ENCODE measurements around the gene ETV6. TPM values are rescaled to one million over a fixed set of nuclear protein-coding genes. Genes with fewer than 3 reads are reported as not detected.

Gene ETV6
- total RNA-seq, 1 experiment from 2014 or later: 89.1 TPM

- H3K4me1 Mint-ChIP-seq (ENCODE audit: low read depth, unreplicated experiment): peaks cover 70% of the 10 kb centered on the region
- peak overlapping the region; percentile 90 for H3K27ac Mint-ChIP-seq (ENCODE audit: unreplicated experiment)
- CTCF ChIA-PET: interaction anchor here (0.9 kb wide), 1 partner anchor 57 kb away, joined by 4 read pairs; no protein-coding TSS in a partner anchor
- peak overlapping the region; percentile 41 for H3K4me3 Mint-ChIP-seq (ENCODE audit: low read depth, unreplicated experiment)
- TF ChIP-seq, protein P1, sequence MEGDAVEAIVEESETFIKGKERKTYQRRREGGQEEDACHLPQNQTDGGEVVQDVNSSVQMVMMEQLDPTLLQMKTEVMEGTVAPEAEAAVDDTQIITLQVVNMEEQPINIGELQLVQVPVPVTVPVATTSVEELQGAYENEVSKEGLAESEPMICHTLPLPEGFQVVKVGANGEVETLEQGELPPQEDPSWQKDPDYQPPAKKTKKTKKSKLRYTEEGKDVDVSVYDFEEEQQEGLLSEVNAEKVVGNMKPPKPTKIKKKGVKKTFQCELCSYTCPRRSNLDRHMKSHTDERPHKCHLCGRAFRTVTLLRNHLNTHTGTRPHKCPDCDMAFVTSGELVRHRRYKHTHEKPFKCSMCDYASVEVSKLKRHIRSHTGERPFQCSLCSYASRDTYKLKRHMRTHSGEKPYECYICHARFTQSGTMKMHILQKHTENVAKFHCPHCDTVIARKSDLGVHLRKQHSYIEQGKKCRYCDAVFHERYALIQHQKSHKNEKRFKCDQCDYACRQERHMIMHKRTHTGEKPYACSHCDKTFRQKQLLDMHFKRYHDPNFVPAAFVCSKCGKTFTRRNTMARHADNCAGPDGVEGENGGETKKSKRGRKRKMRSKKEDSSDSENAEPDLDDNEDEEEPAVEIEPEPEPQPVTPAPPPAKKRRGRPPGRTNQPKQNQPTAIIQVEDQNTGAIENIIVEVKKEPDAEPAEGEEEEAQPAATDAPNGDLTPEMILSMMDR (IDR thresholded peaks at IDR 0.05; ENCODE audit: unreplicated experiment): no peak
- no TSS peak for BruUV-seq (replicated peaks)
- H3K36me3 Mint-ChIP-seq (ENCODE audit: insufficient read depth, unreplicated experiment): peaks cover 25% of the 10 kb centered on the region
- H3K27me3 Mint-ChIP-seq (ENCODE audit: unreplicated experiment): no peaks in the 10 kb centered on the region
- DNase-seq: no peak
- H3K9me3 Mint-ChIP-seq (ENCODE audit: low read depth, unreplicated experiment): no peaks in the 10 kb centered on the region
- intact Hi-C loops (cut with micrococcal nuclease; ENCODE audit: unreplicated experiment): loop anchor here (10.0 kb wide), 1 partner anchor 200 kb away; no protein-coding TSS in a partner anchor
Measured at GRCh38 chr12:11834931-11835330, 185.5 kb downstream of the ETV6 start.

GRCh38 chr12:11836282-11837151, 187.0 kb downstream of the ETV6 start:
- no peak for DNase-seq
- H3K27ac Mint-ChIP-seq (ENCODE audit: unreplicated experiment): no peak overlapping the region
- BruUV-seq (replicated peaks): no TSS peak
- CTCF ChIA-PET: no interaction called here
- peaks cover 2% of the 10 kb centered on the region for H3K9me3 Mint-ChIP-seq (ENCODE audit: low read depth, unreplicated experiment)
- peaks cover 32% of the 10 kb centered on the region for H3K36me3 Mint-ChIP-seq (ENCODE audit: insufficient read depth, unreplicated experiment)
- H3K4me1 Mint-ChIP-seq (ENCODE audit: low read depth, unreplicated experiment): peaks cover 86% of the 10 kb centered on the region
- H3K4me3 Mint-ChIP-seq (ENCODE audit: low read depth, unreplicated experiment): no peak overlapping the region
- TF ChIP-seq, protein P1 (IDR thresholded peaks at IDR 0.05; ENCODE audit: unreplicated experiment): no peak
- intact Hi-C loops (cut with micrococcal nuclease; ENCODE audit: unreplicated experiment): loop anchor here (10.0 kb wide), 1 partner anchor 198 kb away; no protein-coding TSS in a partner anchor
- no peaks in the 10 kb centered on the region for H3K27me3 Mint-ChIP-seq (ENCODE audit: unreplicated experiment)

- no TSS peak for BruUV-seq (replicated peaks)
- intact Hi-C loops (cut with micrococcal nuclease; ENCODE audit: unreplicated experiment): loop anchor here (10.0 kb wide), 1 partner anchor 197 kb away; no protein-coding TSS in a partner anchor
- peaks cover 2% of the 10 kb centered on the region for H3K9me3 Mint-ChIP-seq (ENCODE audit: low read depth, unreplicated experiment)
Measured at GRCh38 chr12:11837216-11837934, 187.9 kb downstream of the ETV6 start.

GRCh38 chr12:11838403-11838802, 188.9 kb downstream of the ETV6 start:
- Mint-ChIP-seq H3K36me3 (ENCODE audit: insufficient read depth, unreplicated experiment) (peaks cover 38% of the 10 kb centered on the region), H3K9me3 (ENCODE audit: low read depth, unreplicated experiment) (peaks cover 2% of the 10 kb centered on the region), H3K4me3 (ENCODE audit: low read depth, unreplicated experiment) (peak overlapping the region; percentile 41), H3K27ac (ENCODE audit: unreplicated experiment) (peak overlapping the region; percentile 94), H3K27me3 (ENCODE audit: unreplicated experiment) (no peaks in the 10 kb centered on the region), H3K4me1 (ENCODE audit: low read depth, unreplicated experiment) (peaks cover 82% of the 10 kb centered on the region)
- CTCF ChIA-PET: interaction anchor here (0.8 kb wide), 1 partner anchor 92 kb away, joined by 3 read pairs; no protein-coding TSS in a partner anchor
- no peak for DNase-seq
- intact Hi-C loops (cut with micrococcal nuclease; ENCODE audit: unreplicated experiment): loop anchor here (2.0 to 10.0 kb wide), 3 partner anchors 44 to 196 kb away; no protein-coding TSS in a partner anchor
- no TSS peak for BruUV-seq (replicated peaks)
- TF ChIP-seq, protein P1 (IDR thresholded peaks at IDR 0.05; ENCODE audit: unreplicated experiment): no peak

More at GRCh38 chr12:11837216-11837934, 187.9 kb downstream of the ETV6 start:
- Mint-ChIP-seq H3K27me3 (ENCODE audit: unreplicated experiment) (no peaks in the 10 kb centered on the region), H3K4me1 (ENCODE audit: low read depth, unreplicated experiment) (peaks cover 86% of the 10 kb centered on the region), H3K27ac (ENCODE audit: unreplicated experiment) (no peak overlapping the region), H3K36me3 (ENCODE audit: insufficient read depth, unreplicated experiment) (peaks cover 37% of the 10 kb centered on the region), H3K4me3 (ENCODE audit: low read depth, unreplicated experiment) (no peak overlapping the region)
- DNase-seq: no peak
- TF ChIP-seq, protein P1 (IDR thresholded peaks at IDR 0.05; ENCODE audit: unreplicated experiment): no peak
- CTCF ChIA-PET: no interaction called here

All from Calu3 (cell line).